Activated CD4-positive, alpha-beta T cell treated with anti-CD3 and anti-CD28 coated beads, Interleukin-2, amount 50 U/mL, for 24 hours (primary cell): ENCODE data around the gene FERMT3.

Source experiments
- DNase-seq, 2 donors: peaks; one replicate each; pipeline ENCODE4 v3.0.0-alpha.2; 2020; ENCODE audit warnings: low read depth in 1 of 2, low spot score in 1 of 2

The FERMT3 gene

DNA sequence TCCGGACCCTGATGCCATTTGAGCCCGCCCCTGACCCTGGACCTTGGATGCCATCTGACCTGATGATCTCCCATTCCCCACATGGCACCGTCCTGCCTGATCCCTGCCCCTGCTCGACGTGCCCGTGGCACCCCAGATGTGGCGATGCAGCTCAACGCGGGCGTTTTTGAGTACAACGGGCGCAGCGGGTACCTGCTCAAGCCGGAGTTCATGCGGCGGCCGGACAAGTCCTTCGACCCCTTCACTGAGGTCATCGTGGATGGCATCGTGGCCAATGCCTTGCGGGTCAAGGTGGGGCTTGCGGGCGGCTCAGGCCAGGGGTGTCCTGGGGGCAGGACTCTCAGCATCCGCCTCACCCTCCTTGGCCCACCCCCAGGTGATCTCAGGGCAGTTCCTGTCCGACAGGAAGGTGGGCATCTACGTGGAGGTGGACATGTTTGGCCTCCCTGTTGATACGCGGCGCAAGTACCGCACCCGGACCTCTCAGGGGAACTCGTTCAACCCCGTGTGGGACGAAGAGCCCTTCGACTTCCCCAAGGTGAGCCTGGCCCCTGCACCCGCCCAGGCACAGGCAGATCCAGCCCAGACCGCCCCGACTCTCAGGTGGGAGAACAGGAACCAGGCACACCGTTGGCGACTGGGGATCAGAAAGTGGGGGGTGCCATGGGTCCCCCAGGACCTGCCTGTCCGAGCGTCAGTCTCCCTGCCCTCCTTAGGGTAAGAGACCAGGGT lies 55.9 kb downstream of the FERMT3 start:
- DNase-seq: no peak

DNA sequence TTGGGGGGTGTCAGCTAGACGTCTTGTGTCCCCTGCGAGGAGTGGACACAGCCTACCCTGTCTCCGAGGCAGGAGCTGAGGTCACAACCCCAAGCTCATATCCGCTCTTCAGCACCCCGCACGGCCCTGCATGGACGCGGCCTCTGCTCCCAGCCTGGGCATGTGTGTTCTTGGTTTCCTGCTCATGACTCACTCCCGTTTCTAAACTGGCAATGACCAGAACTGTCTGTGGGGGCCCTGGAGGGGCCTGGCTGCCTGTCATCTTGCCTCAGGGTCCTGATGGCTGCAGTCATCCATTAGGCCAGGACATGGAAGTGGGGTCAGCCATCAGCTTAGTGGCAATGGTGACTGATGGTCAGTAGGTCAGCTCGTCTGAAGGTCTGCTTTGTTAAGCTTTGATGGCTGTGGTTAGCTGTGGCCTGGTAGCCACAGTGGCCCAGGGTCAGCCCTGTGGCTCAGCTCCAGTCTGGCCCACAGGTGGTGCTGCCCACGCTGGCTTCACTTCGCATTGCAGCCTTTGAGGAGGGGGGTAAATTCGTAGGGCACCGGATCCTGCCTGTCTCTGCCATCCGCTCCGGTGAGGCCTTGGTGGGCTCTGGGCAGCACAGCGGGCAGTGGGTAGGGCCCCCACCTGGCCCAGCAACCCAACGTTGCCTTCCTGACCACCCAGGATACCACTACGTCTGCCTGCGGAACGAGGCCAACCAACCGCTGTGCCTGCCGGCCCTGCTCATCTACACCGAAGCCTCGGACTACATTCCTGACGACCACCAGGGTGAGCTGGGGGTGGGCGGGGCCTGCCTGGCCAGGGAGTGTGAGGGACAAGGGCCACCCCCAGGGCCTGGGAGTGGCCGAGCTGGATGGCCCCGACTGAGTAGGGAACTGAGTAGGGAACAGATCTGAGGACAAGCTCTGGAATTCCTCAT lies 56.8 kb downstream of the FERMT3 start:
- DNase-seq: no peak

DNA sequence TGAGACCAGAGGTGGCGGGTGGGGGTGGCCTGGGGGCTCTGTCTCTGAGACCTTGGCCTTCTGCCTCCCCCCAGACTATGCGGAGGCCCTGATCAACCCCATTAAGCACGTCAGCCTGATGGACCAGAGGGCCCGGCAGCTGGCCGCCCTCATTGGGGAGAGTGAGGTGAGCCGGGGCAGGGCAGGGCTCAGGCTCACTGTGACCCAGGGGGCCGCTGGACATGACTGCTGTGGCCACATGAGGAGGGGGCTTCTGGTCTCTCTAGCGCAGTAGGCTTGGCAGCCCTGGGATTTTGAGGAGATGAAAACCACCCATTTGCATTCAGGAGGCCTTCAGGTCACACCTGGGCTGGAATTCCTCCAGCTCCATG lies 57.4 kb downstream of the FERMT3 start:
- no peak for DNase-seq

DNA sequence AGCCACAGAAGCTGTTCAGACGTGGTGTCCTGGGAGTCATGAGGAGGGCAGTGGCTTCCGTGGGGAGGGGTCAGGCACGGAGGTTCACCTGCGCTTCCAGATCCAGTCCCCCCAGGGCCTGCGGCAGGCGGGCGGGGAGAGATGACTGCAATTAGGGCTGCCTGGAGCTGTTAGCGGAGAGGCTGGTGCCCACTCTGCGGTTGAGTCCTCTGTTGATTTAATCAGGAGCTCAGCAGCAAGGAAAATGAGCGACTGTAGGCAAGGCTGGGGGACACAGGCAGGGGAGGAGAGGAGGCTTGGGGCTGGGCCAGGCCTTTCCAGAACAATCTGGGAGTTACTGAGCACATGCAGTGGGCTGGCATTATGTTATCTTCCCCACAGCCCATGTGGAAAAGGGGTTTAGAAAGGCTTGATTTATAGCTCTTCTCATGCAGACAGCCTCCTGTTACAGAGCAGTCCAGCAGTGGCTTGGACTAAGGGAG lies 57.9 kb downstream of the FERMT3 start:
- no peak for DNase-seq

DNA sequence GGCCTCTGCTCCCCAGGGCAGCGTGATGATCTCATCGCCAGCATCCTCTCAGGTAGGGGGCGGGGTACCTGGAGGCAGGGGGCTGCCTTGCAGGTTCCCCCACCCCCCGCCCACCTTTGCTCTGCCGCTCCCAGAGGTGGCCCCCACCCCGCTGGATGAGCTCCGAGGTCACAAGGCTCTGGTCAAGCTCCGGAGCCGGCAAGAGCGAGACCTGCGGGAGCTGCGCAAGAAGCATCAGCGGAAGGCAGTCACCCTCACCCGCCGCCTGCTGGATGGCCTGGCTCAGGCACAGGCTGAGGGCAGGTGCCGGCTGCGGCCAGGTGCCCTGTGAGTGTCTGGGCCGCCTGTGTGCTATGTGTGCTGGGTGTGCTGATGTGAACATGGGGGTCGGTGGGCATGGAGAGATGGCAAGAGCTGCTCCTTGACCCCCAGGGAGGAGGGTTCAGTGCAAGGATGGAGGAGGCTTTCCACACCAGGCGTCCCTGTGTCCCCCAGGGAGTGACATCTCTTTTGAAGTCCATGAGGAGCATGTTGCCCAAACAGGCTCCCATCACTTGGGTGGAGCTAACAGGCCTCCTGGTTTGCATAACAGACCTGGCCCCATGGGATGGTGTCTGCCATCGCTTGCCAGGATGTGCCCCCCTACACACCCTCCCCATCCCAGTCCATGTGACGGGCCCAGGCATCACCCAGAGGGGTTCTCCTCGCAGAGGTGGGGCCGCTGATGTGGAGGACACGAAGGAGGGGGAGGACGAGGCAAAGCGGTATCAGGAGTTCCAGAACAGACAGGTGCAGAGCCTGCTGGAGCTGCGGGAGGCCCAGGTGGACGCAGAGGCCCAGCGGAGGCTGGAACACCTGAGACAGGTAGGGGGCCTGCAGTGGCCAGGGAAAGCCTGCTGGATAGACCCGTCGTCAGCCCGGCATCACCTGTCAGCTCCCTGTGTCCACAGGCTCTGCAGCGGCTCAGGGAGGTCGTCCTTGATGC lies 58.9 kb downstream of the FERMT3 start:
- DNase-seq: no peak

DNA sequence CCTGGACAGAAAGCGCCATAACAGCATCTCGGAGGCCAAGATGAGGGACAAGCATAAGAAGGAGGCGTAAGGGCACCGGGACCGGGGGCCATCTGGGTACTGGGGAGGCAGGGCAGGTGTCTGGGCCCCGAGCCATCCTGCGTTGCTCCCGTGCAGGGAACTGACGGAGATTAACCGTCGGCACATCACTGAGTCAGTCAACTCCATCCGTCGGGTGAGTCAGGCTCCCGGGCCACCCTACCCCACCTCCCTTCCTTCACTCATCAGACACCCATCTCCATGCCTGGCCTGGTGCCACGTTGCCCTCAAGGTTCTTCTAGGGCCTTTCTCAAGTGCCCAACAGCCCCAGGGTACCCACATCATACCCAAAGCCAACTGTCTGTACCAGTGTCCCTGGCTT lies 59.8 kb downstream of the FERMT3 start:
- no peak for DNase-seq

DNA sequence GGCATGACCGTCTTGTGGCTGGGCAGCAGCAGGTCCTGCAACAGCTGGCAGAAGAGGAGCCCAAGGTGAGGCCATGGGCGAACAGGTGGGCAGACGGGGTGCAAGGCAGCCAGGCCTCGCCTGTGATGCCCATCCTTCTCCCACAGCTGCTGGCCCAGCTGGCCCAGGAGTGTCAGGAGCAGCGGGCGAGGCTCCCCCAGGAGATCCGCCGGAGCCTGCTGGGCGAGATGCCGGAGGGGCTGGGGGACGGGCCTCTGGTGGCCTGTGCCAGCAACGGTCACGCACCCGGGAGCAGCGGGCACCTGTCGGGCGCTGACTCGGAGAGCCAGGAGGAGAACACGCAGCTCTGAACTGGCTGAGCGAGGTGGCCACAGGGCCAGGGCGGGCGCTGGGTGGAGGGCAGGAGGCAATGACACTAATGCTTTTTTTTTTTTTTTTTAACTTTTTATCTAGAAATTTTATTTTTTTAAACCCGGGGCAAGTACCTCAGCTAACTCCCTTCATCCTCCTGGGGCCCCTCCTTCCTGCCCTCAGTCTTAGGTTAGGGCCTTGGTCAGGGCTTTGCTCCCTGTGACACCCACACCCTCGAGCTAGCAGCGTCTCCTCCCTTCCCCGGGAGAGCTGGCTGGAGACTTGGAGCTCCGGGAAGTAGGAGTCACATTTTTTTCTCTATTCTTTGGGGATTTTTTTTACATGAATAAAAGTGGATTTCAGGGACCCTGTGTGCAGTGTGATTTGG lies 60.9 kb downstream of the FERMT3 start:
- no peak for DNase-seq

DNA sequence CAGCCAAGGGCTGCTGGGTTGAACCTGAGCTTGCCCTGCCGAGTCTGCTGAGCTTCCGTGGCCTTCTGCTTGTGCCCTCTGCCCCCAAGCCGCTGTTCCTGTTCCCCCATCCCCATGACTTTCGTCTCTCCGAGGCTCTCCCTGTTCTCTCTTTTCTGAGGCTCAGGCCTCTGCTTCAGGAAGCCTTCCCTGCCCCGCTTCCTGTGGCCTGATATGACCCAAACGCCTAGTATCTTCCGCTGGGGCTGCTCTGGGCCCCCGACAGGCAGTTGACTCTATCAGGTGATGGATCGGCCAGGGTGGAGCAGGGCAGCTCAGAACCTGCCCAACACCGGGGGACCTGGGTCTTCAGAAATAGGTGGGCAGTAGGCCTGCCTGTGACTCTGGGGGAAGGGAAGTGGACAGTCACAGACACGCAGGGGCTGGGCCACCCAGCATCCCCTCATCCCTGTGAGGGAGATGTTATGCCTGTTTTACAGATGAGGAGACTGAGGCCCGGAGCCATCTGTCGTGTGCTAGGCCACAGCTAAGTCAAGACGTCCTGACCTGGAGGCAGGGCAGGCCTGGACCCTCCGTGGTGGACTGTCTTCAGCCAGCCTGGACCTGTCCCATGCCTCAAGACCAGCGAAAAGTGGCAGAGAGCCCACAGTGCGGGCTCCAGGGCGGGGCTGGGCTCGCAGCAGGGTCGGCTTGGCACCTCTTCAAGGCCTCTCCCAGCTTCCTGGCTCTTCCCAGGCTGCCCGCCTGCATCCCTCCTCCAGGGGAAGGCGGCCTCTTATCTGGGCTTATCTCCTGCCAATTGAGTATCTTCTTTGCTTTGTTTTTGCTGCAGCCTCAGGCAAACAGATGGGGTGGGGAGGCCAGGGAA lies 61.7 kb downstream of the FERMT3 start:
- no peak for DNase-seq

DNA sequence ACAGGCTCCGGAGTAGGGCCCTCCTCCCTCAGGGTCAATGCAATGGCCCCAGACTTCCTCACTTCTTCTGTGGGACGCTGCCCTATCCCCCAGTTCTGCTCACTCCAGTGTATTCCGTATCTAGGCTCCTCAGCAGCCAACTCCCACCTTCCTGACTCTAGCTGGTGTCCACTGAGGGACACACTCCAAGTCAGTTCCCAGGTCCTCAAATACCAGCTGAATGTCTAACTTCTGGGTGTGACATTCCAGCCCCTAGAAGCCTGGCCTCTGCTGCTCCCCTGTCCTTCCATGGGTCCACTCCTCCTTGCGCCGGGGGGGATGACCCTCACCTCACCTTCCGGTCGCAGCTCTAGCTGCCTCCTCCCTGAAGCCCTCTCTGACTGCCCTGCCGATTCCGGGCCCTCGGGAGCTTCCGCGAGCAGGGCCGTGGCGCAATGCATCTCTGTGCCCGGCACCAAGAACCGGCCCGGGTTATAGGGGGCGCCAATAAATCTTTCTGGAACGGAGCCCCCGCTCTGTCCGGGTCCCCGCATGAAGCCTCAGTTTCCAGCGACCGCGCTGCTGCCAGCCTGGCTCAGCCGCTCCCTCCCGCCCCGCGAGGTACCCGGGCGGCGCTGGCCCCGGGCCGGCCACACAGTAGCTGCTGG lies 62.5 kb downstream of the FERMT3 start:
- peak in 1 of 2 donors; percentile 35 for DNase-seq

DNA sequence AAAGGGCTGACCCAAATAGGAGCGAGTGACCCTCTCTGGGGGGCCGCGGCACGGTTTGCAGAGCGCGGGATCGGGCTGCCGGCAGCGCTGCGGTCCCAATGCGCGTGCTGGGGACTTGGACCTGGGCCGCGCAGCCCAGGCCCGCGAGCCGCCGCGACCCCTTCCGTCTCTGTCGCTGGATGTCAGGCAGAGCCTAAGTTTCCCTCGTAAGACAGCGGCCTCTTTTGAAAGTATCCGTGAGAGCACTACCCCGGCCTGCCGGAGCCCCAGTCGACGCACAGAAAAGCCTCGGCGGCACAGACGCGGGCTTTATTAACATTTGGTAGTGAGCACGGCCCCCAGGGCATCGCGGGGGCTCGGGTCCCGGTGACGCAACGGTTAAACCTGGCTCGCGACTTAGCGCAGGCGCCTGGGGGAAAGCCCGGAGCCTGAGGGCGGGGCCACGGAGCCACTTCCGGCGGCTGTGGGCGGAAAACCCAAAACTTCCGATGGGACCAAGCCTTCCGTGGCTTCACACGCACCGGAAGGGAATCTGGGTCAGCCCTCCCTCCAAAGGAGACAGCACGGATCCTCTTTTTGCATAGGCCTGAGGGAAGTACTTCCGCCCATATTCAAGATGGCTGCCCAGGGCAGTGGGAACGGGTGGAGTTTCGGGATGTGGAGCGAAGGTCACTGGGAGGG lies 63.2 kb downstream of the FERMT3 start:
- DNase-seq: peak; percentile 97 to 99
